IPS DF 19.7 (cell line): ENCODE results near the gene TMEM219.
A peak's percentile ranks its signal among the peaks of the same experiment; 100 is the strongest.

Experiments
- DNase-seq: peaks from one replicate; pipeline ENCODE4 v3.0.0-alpha.2; 2013; ENCODE audit warnings: low read depth, low spot score

The TMEM219 gene

GRCh38 chr16:29994600-29995323 lies 32.9 kb downstream of the TMEM219 start:
- DNase-seq, result no peak

- DNase-seq, result no peak
These were observed 33.5 kb downstream of the TMEM219 start, which contains the start of gene HIRIP3 for GRCh38 chr16:29995324-29995910. Gene HIRIP3 (minus strand): TSS chr16:29995617. CDS start chr16:29995605, 12 bp downstream.

- peak; percentile 92 for DNase-seq
These were observed 34.3 kb downstream of the TMEM219 start, which contains the start of gene INO80E for GRCh38 chr16:29995911-29996765. Gene INO80E (plus strand): TSS chr16:29996241. CDS start chr16:29996311, 70 bp downstream.

GRCh38 chr16:29996766-29997250 lies 34.9 kb downstream of the TMEM219 start:
- DNase-seq, result no peak

- DNase-seq, result no peak
These were observed 37.7 kb downstream of the TMEM219 start for GRCh38 chr16:29999605-30000004.

- DNase-seq, result no peak
These were observed 39.1 kb downstream of the TMEM219 start for GRCh38 chr16:30000735-30001631.

GRCh38 chr16:30002614-30003346 lies 40.9 kb downstream of the TMEM219 start:
- DNase-seq, result no peak

- DNase-seq, result no peak
These were observed 42.0 kb downstream of the TMEM219 start for GRCh38 chr16:30003670-30004423.

- DNase-seq, result no peak
These were observed 42.5 kb downstream of the TMEM219 start for GRCh38 chr16:30004424-30004776.

GRCh38 chr16:30004811-30005242 lies 42.9 kb downstream of the TMEM219 start:
- DNase-seq, result no peak

GRCh38 chr16:30005341-30006094 lies 43.6 kb downstream of the TMEM219 start:
- DNase-seq, result no peak

GRCh38 chr16:30006095-30006473 lies 44.2 kb downstream of the TMEM219 start:
- no peak for DNase-seq

GRCh38 chr16:30006659-30007377 lies 44.9 kb downstream of the TMEM219 start:
- DNase-seq, result no peak

GRCh38 chr16:30007378-30007895 lies 45.6 kb downstream of the TMEM219 start:
- no peak for DNase-seq

- DNase-seq, result no peak
These were observed 47.4 kb downstream of the TMEM219 start for GRCh38 chr16:30009085-30009862.

- no peak for DNase-seq
These were observed 48.3 kb downstream of the TMEM219 start for GRCh38 chr16:30009990-30010843.
